SK-N-SH (cell line): Measurements from ENCODE around the gene LRMDA. TPM values are rescaled to one million over a fixed set of nuclear protein-coding genes. Genes with fewer than 3 reads are reported as not detected.

Experiments used
- CTCF ChIA-PET: fragments of 300-600, 350-600 bp; formaldehyde crosslinking; extraction: SDS; loops from one replicate; lab custom pipeline; 2021; lab: Yijun Ruan, JAX
- POLR2A ChIA-PET: fragments of 350-600 bp; sonication (Branson Sonifier 250); formaldehyde crosslinking; extraction: SDS; loops from one replicate; lab custom pipeline; 2020; ENCODE audit warnings: antibody characterized with exemption, inconsistent platforms; lab: Yijun Ruan, JAX
- DNase-seq: peaks from one replicate; pipeline ENCODE4 v3.0.0; 2012
- H2AFZ ChIP-seq: fragments of 200-600 bp; sonication (generic); 2 replicates; pipeline ENCODE4 v1.8.1; 2016; ENCODE audit warnings: antibody characterized with exemption, mild to moderate bottlenecking, low read depth
- H3F3A ChIP-seq: fragments of 200-600 bp; sonication (generic); replicated peaks from 2 replicates; pipeline ENCODE3; 2016; ENCODE audit warnings: antibody characterized with exemption, mild to moderate bottlenecking; ENCODE audit not compliant: insufficient read depth
- H3K27ac ChIP-seq, 2 experiments: fragments of 200-500 bp in 1 of 2; fragments of 200-600 bp in 1 of 2; sonication (Bioruptor generic) in 1 of 2; sonication (generic), shearing (Covaris generic) in 1 of 2; 2 replicates each; pipeline versions ENCODE4 v1.5.1 to v1.6.1; 2014 to 2016; ENCODE audit warnings: low read depth in 2 of 2, inconsistent platforms in 1 of 2, low read length in 1 of 2, mild to moderate bottlenecking in 1 of 2, mixed read lengths in 1 of 2
- H3K27me3 ChIP-seq: fragments of 200-600 bp; sonication (generic), shearing (Covaris generic); 2 replicates; pipeline ENCODE4 v1.6.1; 2016; ENCODE audit warnings: mixed run types; ENCODE audit not compliant: insufficient read depth
- H3K36me3 ChIP-seq, 2 experiments: fragments of 200-500 bp in 1 of 2; fragments of 200-600 bp in 1 of 2; sonication (Bioruptor generic) in 1 of 2; sonication (generic) in 1 of 2; replicated peaks in 1 of 2; 2 replicates each; pipeline versions ENCODE3 to v1.5.1; 2014 to 2016; ENCODE audit warnings: low read length in 1 of 2, mild to moderate bottlenecking in 1 of 2; ENCODE audit not compliant: insufficient read depth in 2 of 2, control insufficient read depth in 1 of 2
- H3K4me1 ChIP-seq, 2 experiments: fragments of 200-500 bp in 1 of 2; fragments of 200-600 bp in 1 of 2; sonication (Bioruptor generic) in 1 of 2; sonication (generic), shearing (Covaris generic) in 1 of 2; 2 replicates each; pipeline versions ENCODE4 v1.5.1 to v1.6.1; 2014 to 2016; ENCODE audit warnings: low read depth in 1 of 2, low read length in 1 of 2, mixed run types in 1 of 2; ENCODE audit not compliant: insufficient read depth in 2 of 2, control insufficient read depth in 1 of 2
- H3K4me2 ChIP-seq: fragments of 200-600 bp; sonication (generic), shearing (Covaris generic); 2 replicates; pipeline ENCODE4 v1.6.1; 2017; ENCODE audit warnings: mixed run types
- H3K4me3 ChIP-seq, 2 experiments: fragments of 200-500 bp in 1 of 2; fragments of 200-600 bp in 1 of 2; sonication (Bioruptor generic) in 1 of 2; sonication (generic), shearing (Covaris generic) in 1 of 2; 2 replicates each; pipeline versions ENCODE4 v1.5.1 to v1.8.1; 2014 to 2016; ENCODE audit warnings: low read depth in 2 of 2, inconsistent platforms in 1 of 2, low read length in 1 of 2, mild to moderate bottlenecking in 1 of 2, mixed read lengths in 1 of 2, moderate library complexity in 1 of 2
- H3K79me2 ChIP-seq: fragments of 200-600 bp; sonication (generic); 2 replicates; pipeline ENCODE4 v1.8.1; 2017; ENCODE audit warnings: mild to moderate bottlenecking; ENCODE audit not compliant: insufficient read depth
- H3K9ac ChIP-seq: fragments of 200-600 bp; sonication (generic); 2 replicates; pipeline ENCODE4 v1.6.1; 2017; ENCODE audit warnings: mixed run types
- H3K9me2 ChIP-seq: fragments of 200-600 bp; sonication (generic); 2 replicates; pipeline ENCODE4 v1.6.1; 2017; ENCODE audit warnings: mixed run types
- H3K9me3 ChIP-seq: fragments of 200-600 bp; sonication (generic); 2 replicates; pipeline ENCODE4 v1.6.1; 2017; ENCODE audit warnings: mixed run types, mild to moderate bottlenecking, moderate library complexity
- H4K20me1 ChIP-seq: fragments of 200-600 bp; sonication (generic); 2 replicates; pipeline ENCODE4 v1.6.1; 2017; ENCODE audit warnings: mild to moderate bottlenecking, mixed run types; ENCODE audit not compliant: insufficient read depth
- CHD2 ChIP-seq: fragments of 150-350 bp; IDR thresholded peaks from 2 replicates; pipeline ENCODE4 v1.6.1; 2018; ENCODE audit warnings: low read length; ENCODE audit not compliant: partially characterized antibody
- EZH2phosphoT487 ChIP-seq: fragments of 200-600 bp; sonication (generic); IDR thresholded peaks from 2 replicates; pipeline ENCODE4 v1.6.1; 2017; ENCODE audit warnings: low read depth, mixed run types, mild to moderate bottlenecking, antibody characterized with exemption, moderate library complexity, borderline replicate concordance
- FOXJ3 ChIP-seq: sonication (generic); formaldehyde crosslinking; IDR thresholded peaks from 2 replicates; pipeline ENCODE4 v1.5.1; 2020; ENCODE audit warnings: mild to moderate bottlenecking, missing genetic modification reagents
- GABPA ChIP-seq: IDR thresholded peaks from 2 replicates; pipeline ENCODE4 v1.4.0; 2012; ENCODE audit warnings: low read depth, mild to moderate bottlenecking
- JUND ChIP-seq: IDR thresholded peaks from 2 replicates; pipeline ENCODE4 v1.4.0; 2012
- MAX ChIP-seq: IDR thresholded peaks from 2 replicates; pipeline ENCODE4 v1.4.0; 2012; ENCODE audit warnings: low read depth
- MEF2A ChIP-seq: IDR thresholded peaks from 2 replicates; pipeline ENCODE4 v1.4.0; 2012; ENCODE audit warnings: low read depth, borderline replicate concordance
- NFIC ChIP-seq: IDR thresholded peaks from 2 replicates; pipeline ENCODE4 v1.4.0; 2012; ENCODE audit warnings: borderline replicate concordance
- NRF1 ChIP-seq: IDR thresholded peaks from 2 replicates; pipeline ENCODE4 v1.6.1; 2012; ENCODE audit warnings: low read depth, mild to moderate bottlenecking, low read length
- POLR2AphosphoS5 ChIP-seq: IDR thresholded peaks from 2 replicates; pipeline ENCODE4 v1.6.1; 2012; ENCODE audit warnings: low read depth, low read length
- RAD21 ChIP-seq: IDR thresholded peaks from 2 replicates; pipeline ENCODE4 v1.6.1; 2012; ENCODE audit warnings: mild to moderate bottlenecking, low read length
- RCOR1 ChIP-seq: fragments of 150-350 bp; IDR thresholded peaks from 2 replicates; pipeline ENCODE4 v1.6.1; 2017; ENCODE audit warnings: antibody characterized with exemption, low read length
- RFX5 ChIP-seq: IDR thresholded peaks from 2 replicates; pipeline ENCODE4 v1.6.1; 2012; ENCODE audit warnings: mild to moderate bottlenecking, improper control_type of control experiment, low read length
- RXRA ChIP-seq: IDR thresholded peaks from 2 replicates; pipeline ENCODE4 v1.4.0; 2012; ENCODE audit warnings: low read depth, mild to moderate bottlenecking, borderline replicate concordance
- TAF1 ChIP-seq: IDR thresholded peaks from 2 replicates; pipeline ENCODE4 v1.6.1; 2012; ENCODE audit warnings: low read depth, mild to moderate bottlenecking, low read length, moderate library complexity, borderline replicate concordance
- TCF12 ChIP-seq: IDR thresholded peaks from 2 replicates; pipeline ENCODE4 v1.4.0; 2012
- TEAD4 ChIP-seq: IDR thresholded peaks from 2 replicates; pipeline ENCODE4 v1.4.0; 2012; ENCODE audit warnings: mild to moderate bottlenecking, borderline replicate concordance; ENCODE audit not compliant: insufficient read depth
- USF1 ChIP-seq: IDR thresholded peaks from 2 replicates; pipeline ENCODE4 v1.4.0; 2012; ENCODE audit warnings: low read depth, borderline replicate concordance
- YY1 ChIP-seq: IDR thresholded peaks from 2 replicates; pipeline ENCODE4 v1.4.0; 2012; ENCODE audit warnings: low read depth, mild to moderate bottlenecking
- WGBS: methylation state at CpG from one replicate; pipeline ENCODE4 v1.1.6; 2017; ENCODE audit warnings: low lambda C conversion rate; 5-methylcytosine and 5-hydroxymethylcytosine counted together
- polyA plus RNA-seq, 3 experiments: library from polyadenylated mRNA; depleted of rRNA; stranded (reverse); fragments of >200 nt; gene quantifications; 2 replicates each; pipeline ENCODE4 v1.2.3, GENCODE V29; 2012
- TF ChIP-seq, protein P1 (sequence below): fragments of 150-350 bp; IDR thresholded peaks from 2 replicates; pipeline ENCODE4 v1.6.1; 2016; ENCODE audit warnings: mild to moderate bottlenecking, low read depth, low read length
- TF ChIP-seq, protein P2 (sequence below): fragments of 200-600 bp; sonication (generic); IDR thresholded peaks from 2 replicates; pipeline ENCODE4 v1.6.1; 2017; ENCODE audit warnings: antibody characterized with exemption, mild to moderate bottlenecking, moderate library complexity

Gene LRMDA
- polyA plus RNA-seq, 1 of the 3 experiments (the other 2 are of a cell fraction) = 0.95 TPM

- TF ChIP-seq NRF1 (no peak), NFIC (no peak), TAF1 (no peak), TEAD4 (no peak), RAD21 (no peak), CHD2 (no peak), MAX (no peak), USF1 (no peak), JUND (no peak), RXRA (no peak), EZH2phosphoT487 (no peak), POLR2AphosphoS5 (no peak), MEF2A (no peak), FOXJ3 (CRISPR knock-in tag) (no peak)
- TF ChIP-seq, protein P1, sequence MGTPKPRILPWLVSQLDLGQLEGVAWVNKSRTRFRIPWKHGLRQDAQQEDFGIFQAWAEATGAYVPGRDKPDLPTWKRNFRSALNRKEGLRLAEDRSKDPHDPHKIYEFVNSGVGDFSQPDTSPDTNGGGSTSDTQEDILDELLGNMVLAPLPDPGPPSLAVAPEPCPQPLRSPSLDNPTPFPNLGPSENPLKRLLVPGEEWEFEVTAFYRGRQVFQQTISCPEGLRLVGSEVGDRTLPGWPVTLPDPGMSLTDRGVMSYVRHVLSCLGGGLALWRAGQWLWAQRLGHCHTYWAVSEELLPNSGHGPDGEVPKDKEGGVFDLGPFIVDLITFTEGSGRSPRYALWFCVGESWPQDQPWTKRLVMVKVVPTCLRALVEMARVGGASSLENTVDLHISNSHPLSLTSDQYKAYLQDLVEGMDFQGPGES = no peak
- TF ChIP-seq, protein P2, sequence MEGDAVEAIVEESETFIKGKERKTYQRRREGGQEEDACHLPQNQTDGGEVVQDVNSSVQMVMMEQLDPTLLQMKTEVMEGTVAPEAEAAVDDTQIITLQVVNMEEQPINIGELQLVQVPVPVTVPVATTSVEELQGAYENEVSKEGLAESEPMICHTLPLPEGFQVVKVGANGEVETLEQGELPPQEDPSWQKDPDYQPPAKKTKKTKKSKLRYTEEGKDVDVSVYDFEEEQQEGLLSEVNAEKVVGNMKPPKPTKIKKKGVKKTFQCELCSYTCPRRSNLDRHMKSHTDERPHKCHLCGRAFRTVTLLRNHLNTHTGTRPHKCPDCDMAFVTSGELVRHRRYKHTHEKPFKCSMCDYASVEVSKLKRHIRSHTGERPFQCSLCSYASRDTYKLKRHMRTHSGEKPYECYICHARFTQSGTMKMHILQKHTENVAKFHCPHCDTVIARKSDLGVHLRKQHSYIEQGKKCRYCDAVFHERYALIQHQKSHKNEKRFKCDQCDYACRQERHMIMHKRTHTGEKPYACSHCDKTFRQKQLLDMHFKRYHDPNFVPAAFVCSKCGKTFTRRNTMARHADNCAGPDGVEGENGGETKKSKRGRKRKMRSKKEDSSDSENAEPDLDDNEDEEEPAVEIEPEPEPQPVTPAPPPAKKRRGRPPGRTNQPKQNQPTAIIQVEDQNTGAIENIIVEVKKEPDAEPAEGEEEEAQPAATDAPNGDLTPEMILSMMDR = no peak
- CTCF ChIA-PET = no interaction called here
- no peaks in the 10 kb centered on the region for H3K9me2 ChIP-seq
- no peaks in the 10 kb centered on the region for H3F3A ChIP-seq
- no peaks in the 10 kb centered on the region for H3K9me3 ChIP-seq
- no peak overlapping the region for H2AFZ ChIP-seq
- POLR2A ChIA-PET = no interaction called here
- H3K4me2 ChIP-seq = no peak overlapping the region
- H3K4me1 ChIP-seq = no peaks in the 10 kb centered on the region
- H3K27ac ChIP-seq = no peak overlapping the region
- no peaks in the 10 kb centered on the region for H3K79me2 ChIP-seq
- H3K4me3 ChIP-seq = no peak overlapping the region
- no peaks in the 10 kb centered on the region for H3K27me3 ChIP-seq
- DNase-seq = no peak
- H4K20me1 ChIP-seq = no peaks in the 10 kb centered on the region
- no peaks in the 10 kb centered on the region for H3K36me3 ChIP-seq
- no peak overlapping the region for H3K9ac ChIP-seq
Observed at GRCh38 chr10:75815066-75815465, 383.6 kb downstream of the LRMDA start.

GRCh38 chr10:75817198-75817597, 385.8 kb downstream of the LRMDA start:
- Histone ChIP-seq H3K9me3 (no peaks in the 10 kb centered on the region), H3K4me1 (no peaks in the 10 kb centered on the region), H3K9ac (no peak overlapping the region), H3K4me3 (no peak overlapping the region), H4K20me1 (no peaks in the 10 kb centered on the region), H2AFZ (no peak overlapping the region), H3K79me2 (no peaks in the 10 kb centered on the region), H3K4me2 (no peak overlapping the region), H3K27me3 (no peaks in the 10 kb centered on the region), H3K27ac (no peak overlapping the region)
- WGBS = 60% methylated on average over 2 of the region's 2 CpGs
- CTCF ChIA-PET = interaction anchor here (1.1 kb wide), 1 partner anchor 26 kb away, joined by 3 read pairs; no protein-coding TSS in a partner anchor
- DNase-seq = no peak
- TF ChIP-seq GABPA = no peak
- TF ChIP-seq YY1 = no peak
- TF ChIP-seq TCF12 = no peak
- TF ChIP-seq RFX5 = no peak
- TF ChIP-seq RCOR1 = no peak
- no peak for TF ChIP-seq USF1
- TF ChIP-seq, protein P2 = no peak
- no peak for TF ChIP-seq POLR2AphosphoS5
- TF ChIP-seq, all 33 proteins: peak for 0
- Histone ChIP-seq H3F3A (no peaks in the 10 kb centered on the region), H3K9me2 (no peaks in the 10 kb centered on the region), H3K36me3 (no peaks in the 10 kb centered on the region)
- POLR2A ChIA-PET = no interaction called here
